Kidney epithelial cell (primary cell): Measurements from ENCODE around the gene MICAL3. TPM values are rescaled to one million over a fixed set of nuclear protein-coding genes. Genes with fewer than 3 reads are reported as not detected.

Experiments
- DNase-seq: peaks from one replicate; pipeline ENCODE4 v3.0.0-alpha.2; 2010; ENCODE audit warnings: low read depth
- H3K27me3 ChIP-seq: 2 replicates; pipeline ENCODE4 v1.6.0; 2011; ENCODE audit warnings: low read length; ENCODE audit not compliant: control insufficient read depth, insufficient read depth
- H3K36me3 ChIP-seq: 2 replicates; pipeline ENCODE4 v1.5.1; 2011; ENCODE audit warnings: low read length; ENCODE audit not compliant: control insufficient read depth, insufficient read depth
- H3K4me3 ChIP-seq: 2 replicates; pipeline ENCODE4 v1.5.1; 2011; ENCODE audit warnings: low read depth, mild to moderate bottlenecking, control low read depth, low read length
- CTCF ChIP-seq: IDR thresholded peaks from 2 replicates; pipeline ENCODE4 v1.5.1; 2011; ENCODE audit warnings: mild to moderate bottlenecking, moderate library complexity, low read length, control low read depth, inconsistent platforms; ENCODE audit not compliant: insufficient read depth, poor library complexity, severe bottlenecking
- total RNA-seq: library from RNA; depleted of rRNA; stranded (reverse); fragments of >200 nt; gene quantifications from 2 replicates; pipeline ENCODE4 v1.2.3, GENCODE V29; 2015

The MICAL3 gene
- total RNA-seq, 1 donor from 2014 or later: 38.9 TPM

- H3K4me3 ChIP-seq: no peak overlapping the region
- H3K36me3 ChIP-seq: no peaks in the 10 kb centered on the region
- no peak for DNase-seq
- no peaks in the 10 kb centered on the region for H3K27me3 ChIP-seq
- no peak for TF ChIP-seq CTCF
Measured at GRCh38 chr22:17884084-17884483, 140.3 kb downstream of the MICAL3 start.

GRCh38 chr22:17883356-17883755 lies 141.0 kb downstream of the MICAL3 start:
- TF ChIP-seq CTCF: no peak
- Histone ChIP-seq H3K4me3 (no peak overlapping the region), H3K36me3 (no peaks in the 10 kb centered on the region), H3K27me3 (no peaks in the 10 kb centered on the region)
- no peak for DNase-seq

GRCh38 chr22:17882727-17883126 lies 141.6 kb downstream of the MICAL3 start:
- no peak for DNase-seq
- no peaks in the 10 kb centered on the region for H3K36me3 ChIP-seq
- no peak for TF ChIP-seq CTCF
- no peaks in the 10 kb centered on the region for H3K27me3 ChIP-seq
- no peak overlapping the region for H3K4me3 ChIP-seq

- Histone ChIP-seq H3K4me3 (no peak overlapping the region), H3K36me3 (no peaks in the 10 kb centered on the region), H3K27me3 (no peaks in the 10 kb centered on the region)
- no peak for DNase-seq
- no peak for TF ChIP-seq CTCF
Measured at GRCh38 chr22:17882162-17882561, 142.2 kb downstream of the MICAL3 start.

- no peaks in the 10 kb centered on the region for H3K36me3 ChIP-seq
- TF ChIP-seq CTCF: no peak
- no peak for DNase-seq
- no peaks in the 10 kb centered on the region for H3K27me3 ChIP-seq
- no peak overlapping the region for H3K4me3 ChIP-seq
Measured at GRCh38 chr22:17881366-17881765, 143.0 kb downstream of the MICAL3 start.

- TF ChIP-seq CTCF: no peak
- DNase-seq: no peak
- Histone ChIP-seq H3K27me3 (no peaks in the 10 kb centered on the region), H3K4me3 (no peak overlapping the region), H3K36me3 (no peaks in the 10 kb centered on the region)
Measured at GRCh38 chr22:17880468-17880867, 143.9 kb downstream of the MICAL3 start.
